ENCODE data around the gene EIF2AK2.

- TF ChIP-seq POLR2A (IDR thresholded peaks at IDR 0.05) (no peak), EP300 (IDR thresholded peaks at IDR 0.05) (no peak), CTCF (IDR thresholded peaks at IDR 0.05) (no peak), POLR2AphosphoS5 (IDR thresholded peaks at IDR 0.05) (no peak)
Observed at GRCh38 chr2:37181726-37182684, 25.2 kb upstream of the EIF2AK2 start.

All from stomach (tissue), 4 donors.